Ascending aorta (tissue), 2 donors: Measurements from ENCODE around the gene DACT1. TPM values are rescaled to one million over a fixed set of nuclear protein-coding genes. Genes with fewer than 3 reads are reported as not detected.

Experiments used
- DNase-seq, 2 donors: peaks; one replicate each; pipeline ENCODE4 v3.0.0-alpha.2; 2019; ENCODE audit warnings: low spot score in 2 of 2
- H3K27ac ChIP-seq, 2 donors: fragments of 200-600 bp; sonication (generic); one replicate each; pipeline ENCODE4 v1.5.1; 2016 to 2017; ENCODE audit warnings: mild to moderate bottlenecking in 1 of 2
- H3K27me3 ChIP-seq: fragments of 200-600 bp; sonication (generic); one replicate; pipeline ENCODE4 v1.5.1; 2017
- H3K36me3 ChIP-seq, 2 donors: fragments of 200-600 bp; sonication (generic); one replicate each; pipeline ENCODE4 v1.5.1; 2016
- H3K4me1 ChIP-seq, 2 donors: fragments of 200-600 bp; sonication (generic); one replicate each; pipeline ENCODE4 v1.5.1; 2016 to 2017; ENCODE audit warnings: mild to moderate bottlenecking in 1 of 2
- H3K4me3 ChIP-seq, 2 donors: fragments of 200-600 bp; sonication (generic); one replicate each; pipeline ENCODE4 v1.5.1; 2016 to 2017; ENCODE audit warnings: mild to moderate bottlenecking in 1 of 2
- H3K9me3 ChIP-seq, 2 donors: fragments of 200-600 bp; sonication (generic); one replicate each; pipeline ENCODE4 v1.5.1; 2016
- CTCF ChIP-seq, 3 experiments: fragments of 200-600 bp in 2 of 3; fragments of 450-650 bp in 1 of 3; sonication (generic) in 2 of 3; IDR thresholded peaks; one replicate each; pipeline ENCODE4 v1.5.1; 2016 to 2019; ENCODE audit warnings: antibody characterized with exemption in 3 of 3, mild to moderate bottlenecking in 1 of 3, moderate library complexity in 1 of 3
- intact Hi-C: fragments of 100-400 bp; cut with DNase I; formaldehyde crosslinking; loops from one replicate; pipeline ENCODE4 v1.15.1; 2023
- total RNA-seq: library from RNA; depleted of rRNA; stranded (reverse); fragments of >200 nt; gene quantifications from one replicate; pipeline ENCODE4 v1.1.0, GENCODE V29; 2016

Gene DACT1
- total RNA-seq, 1 donor from 2014 or later, result 46.0 TPM

DNA sequence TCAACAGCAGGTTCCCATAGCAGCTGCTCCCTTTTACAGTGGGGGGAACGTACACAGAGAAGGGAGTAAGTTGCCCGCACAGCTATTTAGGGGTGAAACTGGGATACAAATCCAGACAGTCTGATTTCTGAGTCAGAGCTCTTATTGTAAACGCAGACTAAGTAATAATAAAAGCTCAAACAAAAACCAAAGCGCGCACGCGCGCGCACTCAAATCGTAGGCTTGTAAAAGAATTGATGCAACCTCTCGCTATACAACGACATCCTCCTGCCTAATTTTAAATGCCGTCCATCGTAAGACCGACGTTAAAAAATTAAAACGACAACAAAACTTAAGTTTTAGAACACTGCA is 747 bp upstream of the DACT1 start:
- Histone ChIP-seq H3K27ac (peak overlapping the region; percentile 99), H3K4me3 (peak overlapping the region; percentile 95 to 99), H3K4me1 (peaks cover 0 to 12% of the 10 kb centered on the region in 2 donors), H3K36me3 (peaks cover 12 to 14% of the 10 kb centered on the region in 2 donors), H3K9me3 (no peaks in the 10 kb centered on the region), H3K27me3 (no peaks in the 10 kb centered on the region)
- peak; percentile 33 to 92 for DNase-seq
- intact Hi-C loops, result loop anchor here (2.0 to 10.0 kb wide), 6 partner anchors 95 to 845 kb away; partner anchors contain the start of genes JKAMP and L3HYPDH
- TF ChIP-seq CTCF (IDR thresholded peaks at IDR 0.05), result no peak

DNA sequence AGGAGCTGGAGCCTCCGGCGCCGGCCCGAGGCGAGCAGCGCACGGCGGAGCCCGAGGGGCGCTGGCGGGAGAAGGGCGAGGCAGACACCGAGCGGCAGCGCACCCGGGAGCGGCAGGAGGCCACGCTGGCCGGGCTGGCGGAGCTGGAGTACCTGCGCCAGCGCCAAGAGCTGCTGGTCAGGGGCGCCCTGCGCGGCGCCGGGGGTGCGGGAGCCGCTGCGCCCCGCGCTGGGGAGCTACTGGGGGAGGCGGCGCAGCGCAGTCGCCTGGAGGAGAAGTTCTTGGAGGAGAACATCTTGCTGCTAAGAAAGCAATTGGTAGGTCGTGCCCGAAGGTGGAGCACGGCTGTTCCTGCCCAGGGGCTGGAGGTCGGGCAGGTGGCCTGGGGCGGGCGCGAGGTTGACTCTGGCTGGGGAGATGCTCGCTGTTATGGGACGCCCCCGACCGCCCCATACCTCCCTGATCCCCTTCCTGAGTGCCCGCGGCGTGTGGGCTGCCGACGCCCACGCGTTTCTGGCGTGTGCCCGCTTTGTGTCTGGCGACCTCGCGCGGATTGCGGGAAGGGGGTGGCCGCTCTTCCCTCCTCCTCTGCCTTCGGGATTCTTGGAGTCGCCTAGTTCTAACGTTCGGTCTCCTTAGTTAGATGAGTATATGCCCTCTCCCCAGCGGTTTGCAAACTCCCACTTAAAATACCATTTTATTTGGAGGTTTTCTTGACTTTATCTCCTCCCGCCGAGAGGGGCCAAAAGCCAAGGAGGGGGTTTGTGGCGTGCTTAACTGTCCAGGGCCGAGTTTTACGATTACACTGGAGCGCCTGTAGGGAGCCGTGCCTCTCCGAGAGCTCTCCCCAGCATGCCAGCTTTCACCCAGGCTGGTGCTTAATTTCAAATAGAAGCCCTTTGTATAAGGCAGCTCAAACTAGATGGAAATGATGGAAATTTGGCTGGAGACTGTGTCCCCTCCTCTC is 752 bp downstream of the DACT1 start:
- no peaks in the 10 kb centered on the region for H3K27me3 ChIP-seq
- H3K27ac ChIP-seq, result peak overlapping the region; percentile 99
- H3K4me1 ChIP-seq, result peaks cover 0 to 21% of the 10 kb centered on the region in 2 donors
- intact Hi-C loops, result loop anchor here (2.0 to 10.0 kb wide), 6 partner anchors 94 to 844 kb away; partner anchors contain the start of genes JKAMP and L3HYPDH
- peaks cover 20 to 29% of the 10 kb centered on the region in 2 donors for H3K36me3 ChIP-seq
- TF ChIP-seq CTCF (IDR thresholded peaks at IDR 0.05), result peak in 2 of 3 experiments; percentile 0 to 13
- no peaks in the 10 kb centered on the region for H3K9me3 ChIP-seq
- peak overlapping the region; percentile 95 to 99 for H3K4me3 ChIP-seq
- peak in 1 of 2 donors; percentile 69 for DNase-seq

- intact Hi-C loops, result loop anchor here (2.0 to 10.0 kb wide), 6 partner anchors 93 to 843 kb away; partner anchors contain the start of genes JKAMP and L3HYPDH
- H3K27ac ChIP-seq, result peak overlapping the region; percentile 99
- DNase-seq, result no peak
Measured at GRCh38 chr14:58639198-58639565, 1.4 kb downstream of the DACT1 start.

DNA sequence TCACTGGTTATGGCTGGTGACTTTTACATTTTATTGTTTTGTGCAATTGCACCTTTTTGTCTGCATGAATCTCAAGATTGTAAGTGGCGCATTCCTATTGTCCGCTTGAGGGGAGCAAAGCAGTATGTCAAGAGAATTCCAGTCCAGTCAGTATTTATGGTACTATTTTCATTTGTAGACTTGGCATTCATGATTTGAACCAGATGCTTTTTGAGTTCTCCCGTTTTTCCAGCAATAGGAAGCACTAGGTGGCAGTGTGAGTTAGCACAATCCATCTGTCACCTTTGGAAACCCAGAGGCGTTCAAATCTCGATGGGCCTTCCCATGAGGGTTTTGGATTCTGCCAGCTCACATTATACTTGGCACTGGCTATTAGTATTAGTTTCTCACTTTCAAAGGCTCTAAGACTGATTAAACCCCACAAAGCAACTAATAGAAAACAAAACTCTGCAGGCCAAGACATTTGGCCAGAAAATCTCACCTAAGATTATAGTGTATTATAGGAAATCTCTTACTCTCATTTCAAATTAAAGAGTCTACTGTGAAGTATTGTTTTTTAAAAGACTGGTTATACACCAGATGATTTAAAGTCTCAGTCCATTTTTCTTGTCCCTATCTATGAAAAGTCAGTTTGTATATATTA is 2.2 kb downstream of the DACT1 start:
- TF ChIP-seq CTCF (IDR thresholded peaks at IDR 0.05), result peak; percentile 39 to 72 (median 47)
- no peak overlapping the region for H3K27ac ChIP-seq
- peaks cover 0 to 21% of the 10 kb centered on the region in 2 donors for H3K4me1 ChIP-seq
- H3K9me3 ChIP-seq, result no peaks in the 10 kb centered on the region
- intact Hi-C loops, result loop anchor here (1.0 to 10.0 kb wide), 7 partner anchors 92 to 842 kb away; partner anchors contain the start of genes JKAMP and L3HYPDH
- H3K4me3 ChIP-seq, result peak overlapping the region; percentile 95 to 99
- H3K27me3 ChIP-seq, result no peaks in the 10 kb centered on the region
- peaks cover 20 to 37% of the 10 kb centered on the region in 2 donors for H3K36me3 ChIP-seq
- peak in 1 of 2 donors; percentile 76 for DNase-seq

More at GRCh38 chr14:58639198-58639565, 1.4 kb downstream of the DACT1 start:
- H3K36me3 ChIP-seq, result peaks cover 20 to 31% of the 10 kb centered on the region in 2 donors
- TF ChIP-seq CTCF (IDR thresholded peaks at IDR 0.05), result no peak
- no peaks in the 10 kb centered on the region for H3K27me3 ChIP-seq
- no peaks in the 10 kb centered on the region for H3K9me3 ChIP-seq
- H3K4me3 ChIP-seq, result peak overlapping the region; percentile 95 to 99
- peaks cover 0 to 21% of the 10 kb centered on the region in 2 donors for H3K4me1 ChIP-seq

DNA sequence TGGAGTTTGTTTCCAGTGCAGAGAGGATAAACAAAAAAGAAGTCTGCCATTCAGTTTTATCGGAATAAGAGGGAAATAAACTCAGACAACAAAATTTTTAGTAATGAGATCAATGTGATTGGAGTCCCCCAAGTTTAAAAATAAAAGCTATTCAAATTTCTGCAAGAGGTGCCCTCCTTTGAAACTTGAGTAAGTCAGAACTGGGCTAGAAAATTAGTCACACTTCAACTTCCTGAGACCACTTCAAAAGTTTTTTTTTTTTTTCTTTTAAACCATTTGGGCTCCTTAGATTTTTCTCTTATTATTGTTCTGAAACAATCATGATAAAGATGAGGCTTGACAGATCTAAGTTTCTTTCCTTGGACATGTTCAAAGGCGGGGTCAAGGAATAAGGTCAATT is 3.2 kb downstream of the DACT1 start:
- no peak for TF ChIP-seq CTCF (IDR thresholded peaks at IDR 0.05)
- DNase-seq, result no peak
- Histone ChIP-seq H3K27me3 (no peaks in the 10 kb centered on the region), H3K36me3 (peaks cover 30 to 47% of the 10 kb centered on the region in 2 donors), H3K4me3 (no peak overlapping the region), H3K9me3 (no peaks in the 10 kb centered on the region), H3K27ac (no peak overlapping the region), H3K4me1 (peaks cover 0 to 14% of the 10 kb centered on the region in 2 donors)
- intact Hi-C loops, result loop anchor here (1.0 kb wide), 1 partner anchor 414 kb away; no protein-coding TSS in a partner anchor
